Ishikawa (cell line): ENCODE measurements around the gene CEP85.

Source experiments
- CEBPB ChIP-seq: IDR thresholded peaks from 2 replicates; pipeline ENCODE4 v1.6.1; 2012
- CREB1 ChIP-seq: IDR thresholded peaks from 2 replicates; pipeline ENCODE4 v1.6.1; 2012; ENCODE audit warnings: low read depth
- EGR1 ChIP-seq: IDR thresholded peaks from 2 replicates; pipeline ENCODE4 v1.6.1; 2012
- EP300 ChIP-seq: IDR thresholded peaks from 2 replicates; pipeline ENCODE4 v1.6.1; 2012; ENCODE audit warnings: borderline replicate concordance
- FOXM1 ChIP-seq: IDR thresholded peaks from 2 replicates; pipeline ENCODE4 v1.6.1; 2012; ENCODE audit warnings: low read depth, borderline replicate concordance
- MAX ChIP-seq: IDR thresholded peaks from 2 replicates; pipeline ENCODE4 v1.6.1; 2012
- NFIC ChIP-seq: IDR thresholded peaks from 2 replicates; pipeline ENCODE4 v1.6.1; 2012
- RAD21 ChIP-seq: IDR thresholded peaks from 2 replicates; pipeline ENCODE4 v1.6.1; 2012; ENCODE audit warnings: low read depth
- REST ChIP-seq: IDR thresholded peaks from 2 replicates; pipeline ENCODE4 v1.6.1; 2012; ENCODE audit warnings: low read depth, mild to moderate bottlenecking
- TAF1 ChIP-seq: IDR thresholded peaks from 2 replicates; pipeline ENCODE4 v1.6.1; 2012; ENCODE audit warnings: low read depth, mild to moderate bottlenecking
- TCF12 ChIP-seq: IDR thresholded peaks from 2 replicates; pipeline ENCODE4 v1.6.1; 2012; ENCODE audit warnings: low read depth
- TEAD4 ChIP-seq: IDR thresholded peaks from 2 replicates; pipeline ENCODE4 v1.6.1; 2012
- USF1 ChIP-seq: IDR thresholded peaks from 2 replicates; pipeline ENCODE4 v1.6.1; 2012
- YY1 ChIP-seq: IDR thresholded peaks from 2 replicates; pipeline ENCODE4 v1.6.1; 2012; ENCODE audit warnings: low read depth
- ZBTB7A ChIP-seq: IDR thresholded peaks from 2 replicates; pipeline ENCODE4 v1.6.1; 2012; ENCODE audit warnings: low read depth

CEP85 gene

GRCh38 chr1:26268290-26269197, 34.5 kb downstream of the CEP85 start:
- TF ChIP-seq RAD21 (no peak), MAX (no peak), CREB1 (no peak), USF1 (no peak), EGR1 (no peak), YY1 (no peak), NFIC (no peak)

GRCh38 chr1:26269198-26269550, 35.2 kb downstream of the CEP85 start:
- TF ChIP-seq EP300 (no peak), TAF1 (no peak)

GRCh38 chr1:26274801-26275425, 40.9 kb downstream of the CEP85 start:
- TF ChIP-seq REST (no peak), RAD21 (no peak), CEBPB (no peak), EP300 (no peak), ZBTB7A (no peak)

GRCh38 chr1:26275580-26276431, 41.8 kb downstream of the CEP85 start:
- TF ChIP-seq FOXM1 = no peak
- TF ChIP-seq MAX = peak; percentile 46; the same call in 1 of the 2 replicates
- peak; percentile 83 for TF ChIP-seq USF1
- peak; percentile 63 for TF ChIP-seq RAD21

- TF ChIP-seq USF1 = no peak
- TF ChIP-seq TEAD4 = no peak
- TF ChIP-seq YY1 = no peak
- no peak for TF ChIP-seq RAD21
- no peak for TF ChIP-seq CEBPB
- no peak for TF ChIP-seq EGR1
- TF ChIP-seq TAF1 = no peak
- no peak for TF ChIP-seq EP300
- no peak for TF ChIP-seq MAX
- no peak for TF ChIP-seq FOXM1
- no peak for TF ChIP-seq REST
- TF ChIP-seq NFIC = no peak
- no peak for TF ChIP-seq CREB1
- no peak for TF ChIP-seq TCF12
- TF ChIP-seq ZBTB7A = no peak
Observed at GRCh38 chr1:26276432-26276838, 42.4 kb downstream of the CEP85 start.
